IPS-NIHi7 (cell line): ENCODE data around the gene SKI.
"Not testable (repeated sequence)": the region's sequence is repeated elsewhere in the genome, so short reads cannot be mapped to it uniquely, and the experiment has no call there.

Source experiments
- DNase-seq: peaks from one replicate; pipeline ENCODE4 v3.0.0; 2012; ENCODE audit warnings: mixed read lengths; ENCODE audit errors: extremely low spot score

SKI gene

DNA sequence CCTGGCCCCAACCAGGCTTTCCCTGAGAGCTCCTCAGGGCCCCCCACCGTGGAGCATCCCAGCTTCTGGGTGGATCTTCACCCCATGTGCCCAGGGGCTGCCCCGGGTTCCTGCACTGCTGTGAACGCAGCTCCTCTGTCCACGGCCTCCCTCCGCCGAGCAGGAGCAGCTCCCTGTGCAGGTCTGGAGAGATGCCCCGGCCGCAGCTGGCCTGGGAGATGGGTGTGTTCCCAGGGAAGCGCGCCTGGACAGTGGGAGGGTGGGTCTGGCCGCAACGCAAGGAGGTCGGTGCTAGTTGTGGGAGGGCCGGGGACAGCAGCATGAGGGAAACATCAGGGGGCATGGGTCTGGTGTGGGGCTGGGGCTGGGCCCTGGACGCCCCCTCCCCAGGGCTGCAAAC lies 91.9 kb downstream of the SKI start:
- DNase-seq: no peak

- DNase-seq: no peak
Measured at GRCh38 chr1:2320760-2321667, 92.9 kb downstream of the SKI start.

- peak; percentile 79 for DNase-seq
Measured at GRCh38 chr1:2322065-2322571, 94.0 kb downstream of the SKI start.

DNA sequence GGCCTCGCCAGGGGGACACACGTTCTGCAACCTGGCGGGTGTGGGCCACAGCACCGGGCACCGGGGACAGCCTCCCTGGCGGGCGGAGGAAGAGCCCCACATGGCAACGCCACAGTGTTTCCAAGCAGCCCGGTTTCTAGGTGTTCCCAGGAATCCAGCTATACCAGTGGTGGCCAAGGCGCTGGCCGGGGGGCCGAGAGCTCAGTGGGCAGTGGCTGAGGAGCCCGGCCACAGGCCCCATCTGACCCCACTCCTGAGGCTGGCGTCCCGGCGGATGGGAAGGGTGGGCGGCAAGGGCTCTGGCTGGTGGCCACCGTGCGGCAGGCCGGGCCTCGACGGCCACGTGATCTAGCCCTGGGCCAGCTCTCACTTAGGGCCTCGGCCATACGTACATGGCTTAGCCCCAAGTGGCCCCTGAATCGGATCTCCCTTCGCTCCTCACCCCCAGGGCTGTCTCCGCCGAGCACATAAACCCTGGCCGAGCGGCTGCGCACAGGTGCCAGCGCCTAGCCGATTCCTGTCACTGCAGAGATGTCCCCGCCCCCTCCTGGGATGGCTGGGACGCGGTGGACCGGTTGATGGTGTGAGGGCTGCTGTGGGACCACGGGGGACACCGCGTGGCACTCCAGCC lies 94.6 kb downstream of the SKI start:
- no peak for DNase-seq

GRCh38 chr1:2323451-2323974 lies 95.4 kb downstream of the SKI start:
- DNase-seq: no peak

GRCh38 chr1:2324553-2325366 lies 96.6 kb downstream of the SKI start:
- DNase-seq: no peak

- DNase-seq: no peak
Measured at GRCh38 chr1:2326524-2326923, 98.4 kb downstream of the SKI start.

DNA sequence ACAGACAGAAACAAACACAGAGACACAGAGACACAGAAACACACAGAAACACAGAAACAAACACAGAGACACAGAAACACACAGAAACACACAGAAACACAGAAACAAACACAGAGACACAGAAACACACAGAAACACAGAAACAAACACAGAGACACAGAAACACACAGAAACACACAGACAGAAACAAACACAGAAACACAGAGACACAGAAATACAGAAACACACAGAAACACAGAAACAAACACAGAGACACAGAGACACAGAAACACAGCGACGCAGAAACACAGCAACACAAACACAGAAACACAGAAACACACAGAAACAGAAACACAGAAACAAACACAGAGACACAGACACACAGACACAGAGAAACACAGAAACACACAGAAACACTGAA lies 99.0 kb downstream of the SKI start:
- not testable (repeated sequence) for DNase-seq

- no peak for DNase-seq
Measured at GRCh38 chr1:2327841-2328240, 99.7 kb downstream of the SKI start.

DNA sequence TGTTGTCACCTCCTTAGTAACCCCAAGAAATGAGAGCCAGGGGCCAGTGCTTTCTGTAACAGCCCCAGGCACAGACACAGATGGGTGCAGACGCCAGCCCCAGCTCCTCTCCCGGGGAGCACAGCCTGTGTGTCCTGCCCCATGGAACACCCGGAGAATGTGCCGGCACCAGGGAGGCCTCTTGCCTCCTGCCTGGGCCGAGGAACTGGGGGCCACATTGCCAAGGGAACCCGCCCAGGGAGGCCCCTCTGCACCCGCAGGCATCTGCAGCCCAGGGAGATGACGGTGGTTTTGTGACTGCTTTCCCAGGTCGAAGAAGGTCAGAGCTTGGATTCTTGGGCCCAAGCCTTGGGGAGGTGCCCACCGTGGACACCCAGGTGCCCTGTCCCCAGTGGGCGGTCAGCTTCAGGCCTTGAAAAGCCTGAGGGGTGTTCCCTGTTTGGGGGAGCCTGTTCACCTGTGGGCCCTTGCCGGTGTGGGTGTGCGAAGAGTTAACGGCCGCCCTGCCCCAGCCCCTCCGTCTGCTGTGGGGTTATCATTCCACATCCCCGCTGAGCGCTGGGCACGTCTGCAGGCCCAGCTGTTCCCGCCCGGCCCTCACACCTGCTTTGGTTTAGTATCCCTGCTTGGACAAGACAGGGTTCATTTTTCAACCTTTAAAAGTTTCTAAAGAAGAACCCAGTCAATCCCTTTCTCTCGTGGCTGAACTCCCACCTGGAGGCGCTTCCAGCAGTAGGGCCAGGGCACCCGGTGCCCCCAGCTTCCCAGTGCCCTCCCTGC lies 100.7 kb downstream of the SKI start:
- no peak for DNase-seq

GRCh38 chr1:2330035-2330434 lies 101.9 kb downstream of the SKI start:
- DNase-seq: no peak

GRCh38 chr1:2330519-2331199 lies 102.5 kb downstream of the SKI start:
- no peak for DNase-seq

DNA sequence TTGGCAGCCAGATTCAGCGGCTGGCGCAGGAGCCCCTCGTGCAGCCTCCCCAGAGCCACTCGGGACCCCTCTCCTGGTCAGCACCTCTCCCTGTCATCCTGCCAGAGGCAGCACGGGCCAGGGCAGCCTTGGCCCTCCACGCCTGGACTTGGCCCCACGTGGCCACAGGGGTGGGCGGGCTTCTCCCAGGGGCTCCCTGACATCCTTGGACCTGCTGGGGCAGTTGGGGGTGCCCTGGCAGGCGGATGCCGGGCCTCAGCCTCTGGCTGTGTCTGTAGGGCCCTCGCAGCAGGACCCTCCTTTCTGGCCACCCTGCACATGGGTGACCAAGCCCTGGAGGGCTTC lies 103.1 kb downstream of the SKI start:
- DNase-seq: no peak

DNA sequence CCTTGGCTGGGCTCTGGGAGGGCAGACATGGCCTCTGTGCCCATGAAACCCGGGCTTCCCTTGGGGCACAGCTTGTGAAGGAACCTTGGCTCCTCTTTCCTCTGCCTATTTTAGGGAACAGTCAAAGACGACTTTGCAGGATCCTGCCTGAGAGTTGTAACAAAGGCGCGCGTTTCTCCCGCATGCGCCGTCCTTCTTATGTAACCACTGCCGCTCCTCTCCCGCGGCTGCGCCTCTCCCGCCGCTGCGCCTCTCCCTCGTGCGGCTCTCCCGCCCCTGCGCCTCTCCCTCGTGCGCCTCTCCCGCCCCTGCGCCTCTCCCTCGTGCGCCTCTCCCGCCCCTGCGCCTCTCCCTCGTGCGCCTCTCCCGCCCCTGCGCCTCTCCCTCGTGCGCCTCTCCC lies 103.5 kb downstream of the SKI start:
- not testable (repeated sequence) for DNase-seq

DNA sequence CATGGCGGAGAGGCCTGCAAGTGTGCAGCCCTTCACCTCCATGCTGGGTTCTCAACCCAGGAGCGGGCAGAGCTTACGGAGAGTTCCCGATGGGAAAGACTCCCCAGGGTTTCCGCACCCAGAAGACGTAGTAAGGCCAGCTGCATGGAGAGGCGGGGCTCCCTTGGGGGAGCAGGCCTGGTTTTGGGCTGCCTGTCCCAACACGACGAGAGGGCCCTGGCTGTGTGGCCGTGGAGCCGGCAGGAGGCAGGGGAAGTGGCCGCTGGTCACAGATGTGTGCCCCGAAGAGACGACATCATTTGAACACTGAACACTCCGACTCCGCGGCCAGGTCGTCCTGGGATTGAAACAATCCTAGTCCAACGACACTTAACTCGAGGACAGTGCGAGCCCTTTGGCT lies 106.2 kb downstream of the SKI start:
- no peak for DNase-seq

DNA sequence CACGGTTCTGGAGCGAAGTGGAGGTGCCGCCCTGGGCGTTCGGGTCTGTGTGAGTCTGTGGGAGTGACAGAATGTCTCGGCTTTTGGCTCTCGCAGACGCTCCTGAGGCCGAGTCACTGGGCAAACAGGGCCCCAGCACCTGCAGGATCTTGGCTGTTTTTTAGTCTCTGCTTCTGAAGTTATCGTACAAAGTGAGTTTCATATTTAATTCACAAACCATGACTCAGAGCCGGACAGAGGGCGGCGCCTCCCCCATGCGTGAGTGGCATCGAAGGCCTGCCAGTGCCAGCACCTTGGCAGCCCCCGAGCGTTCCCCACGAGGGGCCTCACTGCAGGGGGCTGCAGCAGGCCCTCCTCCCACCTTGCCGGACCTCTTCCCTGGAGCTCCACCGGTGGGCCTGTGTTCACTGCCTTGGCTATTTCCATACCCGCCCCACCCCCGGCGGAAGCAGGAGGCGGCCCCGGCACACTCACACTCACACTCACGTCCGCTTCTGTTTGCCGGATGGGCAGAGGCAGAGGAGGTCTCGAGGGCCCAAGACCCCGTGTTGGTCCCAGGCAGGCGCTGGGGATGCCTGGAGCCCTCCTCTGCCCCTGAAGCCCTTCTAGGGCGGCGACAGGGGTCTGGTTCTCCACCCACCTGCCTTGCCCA lies 106.9 kb downstream of the SKI start:
- DNase-seq: no peak

DNA sequence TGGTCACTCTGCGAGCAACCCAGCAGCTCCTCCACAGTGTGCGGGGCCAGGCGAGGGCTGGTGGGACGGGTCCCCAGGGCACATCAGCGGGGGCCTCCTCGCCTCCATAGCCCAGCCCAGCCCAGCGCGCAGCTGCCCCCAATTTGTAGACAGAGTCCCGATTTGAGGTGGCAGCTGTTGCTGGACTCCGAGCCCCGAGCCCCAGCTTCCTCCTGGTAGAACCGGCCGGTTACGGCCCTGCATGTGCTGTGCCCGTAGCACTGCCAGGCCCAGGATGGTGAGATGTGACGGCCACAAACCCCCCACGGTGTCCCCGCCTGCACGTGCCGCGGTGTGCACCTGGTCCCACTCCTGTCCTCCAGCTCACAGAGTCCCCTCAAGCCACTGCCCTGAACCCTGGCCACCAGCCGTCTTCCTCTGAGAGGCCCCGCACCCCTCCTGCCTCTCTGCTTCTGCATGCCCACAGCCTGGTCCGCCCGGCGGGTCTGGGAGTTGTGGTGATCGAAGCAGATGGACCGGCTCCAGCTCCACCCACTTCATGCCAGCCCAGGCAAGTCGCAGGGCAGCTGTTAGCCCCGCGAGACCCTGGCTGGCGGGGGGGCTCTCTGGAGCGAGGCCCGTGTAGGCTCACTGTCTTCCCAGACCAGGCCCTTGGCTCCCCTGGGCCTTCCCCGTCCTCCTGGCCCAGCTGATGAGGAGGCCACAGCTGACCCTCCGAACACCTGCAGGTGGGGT lies 107.8 kb downstream of the SKI start:
- DNase-seq: no peak

- no peak for DNase-seq
Measured at GRCh38 chr1:2336499-2336898, 108.4 kb downstream of the SKI start.

DNA sequence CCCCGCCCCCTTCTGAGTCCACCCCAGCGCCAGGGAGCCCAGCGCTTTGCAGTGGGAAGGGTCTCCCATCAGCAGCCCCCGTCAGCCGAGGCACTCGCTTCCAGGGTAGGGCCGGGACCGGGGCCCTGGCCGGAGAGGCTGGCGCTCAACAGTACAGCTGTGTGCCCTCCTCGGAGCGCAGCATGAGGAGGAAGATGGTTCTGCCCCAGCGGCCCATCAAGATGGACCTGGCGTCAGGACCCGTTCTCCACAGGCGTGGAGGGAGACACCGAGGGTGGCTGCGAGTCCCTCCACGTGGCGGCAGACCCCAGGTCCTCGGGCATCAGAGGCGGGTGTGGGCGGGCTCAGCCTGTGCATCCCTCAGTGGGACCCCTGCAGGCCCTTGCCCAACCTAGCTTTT lies 109.0 kb downstream of the SKI start:
- DNase-seq: no peak

DNA sequence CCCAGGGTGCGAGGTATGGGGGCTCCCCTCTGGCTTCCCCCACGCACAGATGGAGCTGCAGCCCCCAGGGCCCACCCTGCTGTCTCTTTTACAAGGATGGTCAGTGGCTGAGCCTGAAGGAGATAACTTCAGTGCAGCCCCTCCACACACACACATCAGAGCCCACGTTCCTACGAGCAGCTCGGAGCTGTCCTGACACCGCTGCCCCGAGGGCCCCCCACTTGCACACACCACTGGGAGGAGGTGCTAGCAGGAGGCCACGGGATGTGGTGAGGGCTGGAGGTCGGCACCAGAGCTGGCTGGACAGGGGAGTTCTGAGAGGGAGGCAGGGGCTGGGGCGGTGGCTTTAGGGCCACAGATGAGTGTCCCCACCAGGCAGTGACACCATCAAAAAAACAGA lies 109.4 kb downstream of the SKI start:
- no peak for DNase-seq
